GM18907 (cell line): ENCODE measurements around the gene ITLN2.
"Not testable (repeated sequence)": the region's sequence is repeated elsewhere in the genome, so short reads cannot be mapped to it uniquely, and the experiment has no call there.

Source experiments
- ATAC-seq: cut with Tn5 transposase; IDR thresholded peaks from one replicate; pipeline ENCODE4 v1.9.1; 2021; ENCODE audit warnings: mild to moderate bottlenecking, moderate library complexity; ENCODE audit not compliant: unreplicated experiment

Gene ITLN2

DNA sequence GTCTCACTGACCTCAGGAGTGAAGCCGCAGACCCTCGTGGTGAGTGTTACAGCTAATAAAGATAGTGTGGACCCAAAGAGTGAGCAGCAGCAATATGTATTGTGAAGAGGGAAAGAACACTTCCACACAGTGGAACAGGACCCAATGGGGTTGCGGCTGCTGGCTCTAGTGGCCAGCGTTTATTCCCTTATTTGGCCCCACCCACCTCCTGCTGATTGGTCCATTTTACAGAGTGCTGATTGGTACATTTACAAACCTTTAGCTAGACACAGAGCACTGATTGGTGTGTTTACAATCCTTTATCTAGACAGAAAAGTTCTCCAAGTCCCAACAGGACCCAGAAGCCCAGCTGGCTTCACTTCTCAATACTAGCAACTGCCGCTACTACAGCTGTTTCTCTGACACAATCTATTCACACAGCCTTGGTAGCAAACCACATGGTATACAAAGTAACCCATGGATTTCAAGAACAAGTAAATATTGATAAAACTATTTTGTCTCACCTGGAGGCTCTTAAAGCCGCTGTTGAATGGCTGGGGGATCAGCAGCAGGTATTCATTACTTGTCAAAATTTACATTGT, 44.3 kb downstream of the ITLN2 start:
- ATAC-seq, result no peak

DNA sequence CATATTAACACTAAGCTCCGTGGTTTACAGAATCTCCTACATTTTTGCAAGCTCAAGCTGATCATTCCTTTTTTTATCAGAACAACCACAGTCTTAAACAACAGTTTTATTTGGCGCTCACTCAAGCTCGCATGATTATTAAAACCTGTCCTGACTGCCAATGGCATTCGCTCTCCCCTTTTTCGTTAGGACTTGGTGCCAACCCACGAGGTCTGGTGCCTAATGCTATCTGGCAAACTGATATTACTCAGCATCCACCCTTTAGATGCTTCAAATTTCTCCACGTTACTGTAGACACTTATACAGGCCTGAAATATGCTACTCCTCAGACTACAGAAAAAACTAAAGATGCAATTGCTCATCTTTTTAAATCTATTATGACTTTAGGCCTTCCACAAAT, 46.6 kb downstream of the ITLN2 start:
- ATAC-seq, result no peak

GRCh38 chr1:160905617-160905989, 49.0 kb downstream of the ITLN2 start:
- no peak for ATAC-seq

- no peak for ATAC-seq
These were observed 49.6 kb downstream of the ITLN2 start for GRCh38 chr1:160904783-160905616.

- ATAC-seq, result not testable (repeated sequence)
These were observed 52.4 kb downstream of the ITLN2 start for GRCh38 chr1:160902251-160902650.

GRCh38 chr1:160901768-160902167, 52.8 kb downstream of the ITLN2 start:
- ATAC-seq, result no peak

DNA sequence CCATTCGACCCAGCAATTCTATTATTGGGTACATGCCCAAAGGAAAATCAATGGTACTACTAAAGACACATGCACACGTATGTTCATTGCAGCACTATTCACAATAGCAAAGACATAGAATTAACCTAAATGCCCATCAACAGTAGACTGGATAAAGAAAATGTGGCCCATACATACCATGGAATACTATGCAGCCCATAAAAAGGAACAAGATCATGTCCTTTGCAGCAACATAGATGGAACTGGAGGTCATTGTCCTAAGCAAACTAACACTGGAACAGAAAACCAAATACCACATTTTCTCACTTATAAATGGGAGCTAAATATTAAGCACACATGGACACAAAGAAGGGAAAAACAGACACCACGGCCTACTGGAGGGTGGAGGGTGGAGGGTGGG, 53.9 kb downstream of the ITLN2 start:
- ATAC-seq, result not testable (repeated sequence)
